Pulmonary artery endothelial cell (primary cell): ENCODE measurements around the gene CRYZ. TPM values are rescaled to one million over a fixed set of nuclear protein-coding genes. Genes with fewer than 3 reads are reported as not detected.
"Not testable (repeated sequence)": the region's sequence is repeated elsewhere in the genome, so short reads cannot be mapped to it uniquely, and the experiment has no call there.

Experiments used
- DNase-seq: peaks from one replicate; pipeline ENCODE4 v3.0.0-alpha.2; 2011; ENCODE audit warnings: low read depth, low spot score
- total RNA-seq: library from RNA; depleted of rRNA; stranded (reverse); fragments of >200 nt; gene quantifications from 2 replicates; pipeline ENCODE4 v1.2.3, GENCODE V29; 2014

The CRYZ gene
- total RNA-seq, 1 donor from 2014 or later = 19.7 TPM

GRCh38 chr1:74681851-74682250, 51.0 kb downstream of the CRYZ start:
- DNase-seq = no peak

DNA sequence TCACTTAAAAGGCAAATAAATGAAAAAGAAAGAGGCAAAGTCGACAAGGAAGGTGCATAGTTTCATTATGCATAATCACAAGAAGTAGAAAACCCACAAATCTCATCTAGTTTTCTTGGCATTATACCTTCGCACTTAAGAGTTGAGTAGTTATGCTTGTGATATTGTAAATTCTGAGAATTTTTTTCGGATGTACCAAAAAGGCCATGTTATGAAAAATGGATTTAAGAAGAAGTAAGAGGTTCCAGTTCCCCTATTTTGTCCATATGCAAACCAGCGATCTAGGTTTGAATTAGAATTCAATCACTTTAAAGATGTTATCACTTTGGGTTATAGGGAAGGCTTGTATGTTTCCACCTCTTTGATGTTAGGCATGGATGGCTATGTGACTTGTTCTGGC, 51.4 kb downstream of the CRYZ start:
- no peak for DNase-seq

- DNase-seq = no peak
These were observed 51.8 kb downstream of the CRYZ start for GRCh38 chr1:74681001-74681400.

- no peak for DNase-seq
These were observed 53.0 kb downstream of the CRYZ start for GRCh38 chr1:74679811-74680210.

DNA sequence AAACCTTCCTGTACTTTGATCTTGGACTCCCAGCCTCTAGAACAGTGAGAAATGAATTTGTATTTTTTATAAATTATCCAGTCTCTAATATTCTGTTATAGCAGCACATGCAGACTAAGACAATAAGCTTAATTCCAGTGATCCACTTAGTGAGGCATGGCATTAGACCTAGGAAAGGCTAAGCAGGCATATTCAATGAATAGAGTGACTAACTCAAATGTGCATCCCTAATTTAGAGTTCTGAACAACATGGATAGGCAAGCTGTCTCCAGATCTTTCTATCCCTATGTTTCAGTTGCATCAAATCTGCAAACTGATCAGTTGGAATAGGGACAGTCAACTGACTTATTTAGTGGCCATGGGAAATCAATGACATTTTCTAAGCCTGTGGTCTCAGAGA, 54.9 kb downstream of the CRYZ start:
- DNase-seq = no peak

GRCh38 chr1:74674278-74675048, 58.4 kb downstream of the CRYZ start:
- no peak for DNase-seq

GRCh38 chr1:74673351-74674111, 59.3 kb downstream of the CRYZ start, which contains the start of gene ERICH3:
Gene ERICH3, minus strand, starts transcription at chr1:74673792. Its CDS starts 273 bp downstream, at chr1:74673519.
- no peak for DNase-seq

DNA sequence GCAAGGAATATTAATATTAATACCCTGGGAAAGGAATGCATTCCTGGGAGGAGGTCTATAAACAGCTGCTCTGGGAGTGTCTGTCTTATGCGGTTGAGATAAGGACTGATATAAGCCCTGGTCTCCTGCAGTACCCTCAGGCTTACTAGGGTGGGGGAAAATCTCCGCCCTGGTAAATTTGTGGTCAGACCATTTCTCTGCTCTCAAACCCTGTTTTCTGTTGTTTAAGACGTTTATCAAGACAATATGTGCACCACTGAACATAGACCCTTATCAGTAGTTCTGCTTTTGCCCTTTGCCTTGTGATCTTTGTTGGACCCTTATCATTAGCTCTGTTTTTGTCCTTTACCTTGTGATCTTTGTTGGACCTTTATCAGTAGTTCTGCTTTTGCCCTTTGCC, 62.0 kb downstream of the CRYZ start:
- DNase-seq = not testable (repeated sequence)

Other genes starting within 250 kb of the CRYZ start
- not detected in 2 replicates for gene LRRC53, start 220.4 kb downstream of the CRYZ start, total RNA-seq
- not detected in 2 replicates for gene ERICH3, start 59.3 kb downstream of the CRYZ start, total RNA-seq
- gene TYW3, start 102 bp upstream of the CRYZ start, total RNA-seq = 16.4 and 27.2 TPM in 2 replicates